ENCODE results near the gene LRRC59.
"Not testable (repeated sequence)": the region's sequence is repeated elsewhere in the genome, so short reads cannot be mapped to it uniquely, and the experiment has no call there.

The LRRC59 gene

DNA sequence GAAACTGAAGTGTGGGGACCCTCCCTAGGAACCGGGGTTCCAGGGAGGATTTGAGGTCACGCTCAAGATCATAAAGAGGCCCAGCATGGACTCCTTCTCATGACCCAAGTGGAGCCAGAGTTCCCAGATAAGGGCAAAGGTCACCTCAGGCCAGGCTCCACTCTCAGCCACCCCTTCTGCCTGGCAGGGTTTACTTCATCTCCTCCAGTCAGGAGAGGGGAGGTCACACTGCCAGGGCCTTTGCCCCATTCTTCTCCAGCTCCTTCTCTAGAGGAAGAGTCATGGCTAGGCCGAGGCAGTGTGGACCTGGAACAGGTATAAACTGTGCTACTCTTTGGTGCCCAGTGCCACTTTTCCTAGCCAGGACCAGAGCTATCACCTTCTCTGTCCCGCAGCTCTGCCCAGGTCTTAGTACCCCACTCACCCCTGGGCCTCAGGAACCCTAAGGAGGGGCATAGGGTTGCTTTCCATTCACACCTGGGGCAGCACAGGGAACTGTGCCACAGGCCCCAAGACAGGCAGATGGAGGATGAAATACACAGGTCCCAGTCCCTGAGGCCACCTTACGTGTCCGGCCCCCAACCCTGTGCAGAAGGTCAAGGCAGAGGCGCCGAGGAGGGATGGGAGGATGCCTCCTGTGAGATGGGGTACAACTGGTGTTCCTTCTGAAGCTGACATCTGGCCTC, 27.8 kb upstream of the LRRC59 start:
- no peak for DNase-seq (ENCODE audit: low read depth in 2 of 2)

GRCh38 chr17:50424246-50424995, 27.1 kb upstream of the LRRC59 start:
- no peak for DNase-seq (ENCODE audit: low read depth in 2 of 2)

DNA sequence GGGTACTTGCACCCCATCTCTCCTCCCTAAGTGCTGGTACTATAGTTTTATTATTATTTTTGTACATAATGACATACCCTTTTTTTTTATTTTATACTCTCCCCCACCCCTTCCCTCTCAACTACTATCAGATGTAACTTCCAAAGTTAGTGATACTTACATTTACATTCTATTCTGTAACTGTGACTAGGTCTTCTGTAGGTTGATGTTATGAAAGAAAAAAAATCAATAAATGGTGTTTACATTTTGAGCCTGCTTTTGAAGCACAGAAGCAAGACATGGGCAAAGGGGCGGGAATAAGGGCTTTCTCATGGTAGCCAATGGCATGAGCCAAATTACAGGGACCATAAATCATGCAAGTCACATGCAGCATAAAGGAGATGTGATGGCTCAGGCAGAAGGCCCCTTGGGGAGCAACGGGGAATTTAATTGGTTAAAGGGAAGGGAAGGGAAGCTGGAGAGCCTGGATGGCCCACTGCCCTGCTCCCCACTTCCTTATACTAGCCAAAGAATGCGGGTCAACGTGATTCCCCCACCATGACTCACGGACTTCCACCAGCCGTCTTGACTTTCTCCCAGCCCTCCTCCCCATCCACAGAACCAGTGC, 26.3 kb upstream of the LRRC59 start:
- peak; percentile 93 to 95 for DNase-seq (ENCODE audit: low read depth in 2 of 2)

DNA sequence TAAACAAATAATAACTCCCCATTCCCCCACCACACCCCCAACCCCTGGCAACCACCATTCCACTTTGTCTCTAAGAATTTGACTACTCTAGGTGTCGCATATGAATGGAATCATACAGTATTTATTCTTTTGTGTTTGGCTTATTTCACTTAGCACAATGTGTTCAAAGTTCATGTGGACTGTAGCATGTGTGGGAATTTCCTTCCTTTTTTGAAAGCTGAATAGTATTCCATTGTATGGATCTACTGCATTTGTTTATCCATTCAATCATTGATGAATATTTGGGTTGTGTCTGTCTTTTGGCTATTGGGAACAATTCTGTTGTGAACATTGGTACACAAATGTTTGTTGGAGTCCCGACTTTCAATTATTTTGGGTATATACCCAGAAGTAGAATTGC, 25.4 kb upstream of the LRRC59 start:
- no peak for DNase-seq (ENCODE audit: low read depth in 2 of 2)

- no peak for DNase-seq (ENCODE audit: low read depth in 2 of 2)
These were observed 24.2 kb upstream of the LRRC59 start for GRCh38 chr17:50421308-50422051.

- no peak for DNase-seq (ENCODE audit: low read depth in 2 of 2)
These were observed 23.2 kb upstream of the LRRC59 start for GRCh38 chr17:50420419-50421112.

GRCh38 chr17:50419577-50419976, 22.3 kb upstream of the LRRC59 start:
- not testable (repeated sequence) for DNase-seq (ENCODE audit: low read depth in 2 of 2)

DNA sequence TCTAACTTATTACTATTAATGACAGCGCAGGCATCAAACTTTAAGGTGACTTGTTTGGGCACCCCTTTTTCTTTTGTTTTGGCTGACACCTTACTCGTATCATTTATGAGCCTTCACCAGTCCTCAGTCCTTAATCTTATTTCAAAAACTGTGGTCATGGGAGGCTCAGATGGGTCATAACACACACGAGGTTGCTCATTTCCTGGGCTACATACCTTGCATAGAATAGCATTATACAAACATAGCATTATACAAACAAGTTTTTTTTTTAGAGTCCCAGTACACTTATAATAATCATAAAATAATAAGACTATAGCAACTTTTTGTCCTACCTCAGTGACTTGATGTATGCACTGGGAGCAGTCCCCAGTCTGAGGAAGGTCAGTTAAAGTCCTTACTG, 17.5 kb upstream of the LRRC59 start:
- DNase-seq (ENCODE audit: low read depth in 2 of 2), result no peak

GRCh38 chr17:50412188-50412732, 14.9 kb upstream of the LRRC59 start:
- no peak for DNase-seq (ENCODE audit: low read depth in 2 of 2)

GRCh38 chr17:50407921-50408320, 10.6 kb upstream of the LRRC59 start:
- DNase-seq (ENCODE audit: low read depth in 2 of 2), result no peak

GRCh38 chr17:50406578-50406977, 9.3 kb upstream of the LRRC59 start:
- no peak for DNase-seq (ENCODE audit: low read depth in 2 of 2)

DNA sequence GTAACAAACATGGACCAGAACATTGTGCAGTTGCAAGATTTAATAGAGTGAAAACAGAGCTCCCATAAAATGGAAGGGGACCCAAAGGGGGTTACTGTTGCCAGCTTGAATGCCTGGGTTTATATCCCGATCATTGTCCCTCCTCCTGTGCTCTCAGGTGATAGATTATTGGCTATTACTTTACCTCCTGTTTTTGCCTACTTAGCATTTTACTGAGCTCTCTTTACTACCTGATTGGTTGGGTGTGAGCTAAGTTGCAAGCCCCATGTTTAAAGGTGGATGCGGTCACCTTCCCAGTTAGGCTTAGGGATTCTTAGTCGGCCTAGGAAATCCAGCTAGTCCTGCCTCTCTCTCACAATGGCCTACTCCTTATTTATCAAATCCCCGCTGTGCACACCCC, 8.0 kb upstream of the LRRC59 start:
- not testable (repeated sequence) for DNase-seq (ENCODE audit: low read depth in 2 of 2)

- not testable (repeated sequence) for DNase-seq (ENCODE audit: low read depth in 2 of 2)
These were observed 2.3 kb upstream of the LRRC59 start for GRCh38 chr17:50399591-50399990.

GRCh38 chr17:50398672-50399071, 1.3 kb upstream of the LRRC59 start:
- not testable (repeated sequence) for DNase-seq (ENCODE audit: low read depth in 2 of 2)

DNA sequence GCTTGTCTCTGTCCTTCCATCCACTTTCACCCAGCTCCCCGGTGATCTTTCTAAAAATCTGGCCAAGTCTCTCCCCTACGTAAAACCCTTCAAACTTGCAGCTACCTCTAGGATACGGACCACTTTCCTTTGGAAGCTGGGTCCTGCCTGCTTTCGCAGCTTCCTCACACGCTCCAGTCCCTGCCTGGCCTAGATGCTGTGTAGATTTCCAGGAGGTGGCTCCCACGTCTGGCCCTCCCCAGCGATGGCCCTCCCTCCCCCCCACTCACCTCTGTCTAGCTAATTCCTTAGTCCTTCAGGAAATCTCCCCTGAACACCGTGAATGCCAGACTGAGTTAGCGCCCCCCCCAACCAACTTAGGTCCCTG, 579 bp upstream of the LRRC59 start:
- DNase-seq (ENCODE audit: low read depth in 2 of 2), result no peak

DNA sequence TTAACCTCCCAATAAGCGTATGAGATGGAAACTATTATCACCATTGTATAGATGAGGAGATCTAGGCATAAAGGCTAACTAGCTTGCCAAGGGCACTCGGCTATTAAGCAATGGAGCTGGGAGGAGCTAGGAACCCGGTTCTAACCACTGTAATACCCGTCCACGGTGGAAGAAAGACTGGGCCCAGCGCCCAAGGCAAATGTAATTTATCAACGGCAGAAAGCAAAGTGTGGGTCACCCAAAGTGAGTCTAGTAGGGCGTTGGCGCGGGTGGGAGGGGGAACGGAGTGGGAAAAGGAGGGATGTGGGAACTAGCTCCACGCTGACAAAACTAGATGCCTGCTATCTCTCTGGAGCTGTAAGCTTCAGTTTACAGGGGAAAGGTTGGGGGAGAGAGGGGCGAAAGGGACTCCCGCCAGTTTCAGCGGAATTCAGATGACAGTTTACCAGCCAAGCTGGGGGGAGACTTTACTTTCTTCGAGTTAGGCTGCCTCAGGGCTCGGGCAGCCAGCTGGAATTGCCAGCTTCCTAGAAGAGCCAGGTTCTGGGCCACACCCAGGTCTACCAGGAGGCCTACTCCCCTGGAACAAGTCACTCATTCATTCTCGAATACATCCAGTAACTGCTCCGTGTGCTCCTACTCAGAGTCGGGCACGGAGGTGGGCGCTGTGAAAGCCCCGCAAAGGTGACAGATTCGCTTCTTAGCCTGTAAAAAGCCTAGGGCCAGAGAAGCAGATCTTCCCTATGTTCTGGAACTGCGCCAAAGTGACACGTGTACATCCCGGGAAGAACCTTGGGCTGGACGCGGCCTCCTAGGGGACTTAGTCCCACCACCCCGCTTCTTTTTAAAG, 837 bp downstream of the LRRC59 start:
- DNase-seq (ENCODE audit: low read depth in 2 of 2), result no peak

GRCh38 chr17:50394711-50395110, 2.6 kb downstream of the LRRC59 start:
- DNase-seq (ENCODE audit: low read depth in 2 of 2), result no peak

- no peak for DNase-seq (ENCODE audit: low read depth in 2 of 2)
These were observed 3.6 kb downstream of the LRRC59 start for GRCh38 chr17:50393700-50394099.

GRCh38 chr17:50392621-50393020, 4.7 kb downstream of the LRRC59 start:
- no peak for DNase-seq (ENCODE audit: low read depth in 2 of 2)

DNA sequence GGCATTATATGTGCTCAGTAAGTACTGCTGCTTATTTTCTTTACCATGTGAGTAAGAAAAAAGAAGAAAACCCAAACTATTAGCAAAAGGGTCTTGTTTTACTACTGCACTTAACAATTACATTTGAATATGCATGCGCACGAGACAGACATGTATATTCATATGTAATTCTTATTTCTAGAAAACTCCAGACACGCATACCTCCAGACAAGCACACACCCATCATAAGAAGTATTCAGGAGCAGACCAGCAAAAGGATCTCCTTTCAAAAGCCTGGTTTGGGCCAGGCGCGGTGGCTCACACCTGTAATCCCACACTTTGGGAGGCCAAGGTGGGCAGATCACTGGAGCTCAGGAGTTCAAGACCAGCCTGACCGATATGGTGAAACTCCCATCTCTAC, 7.8 kb downstream of the LRRC59 start:
- no peak for DNase-seq (ENCODE audit: low read depth in 2 of 2)

DNA sequence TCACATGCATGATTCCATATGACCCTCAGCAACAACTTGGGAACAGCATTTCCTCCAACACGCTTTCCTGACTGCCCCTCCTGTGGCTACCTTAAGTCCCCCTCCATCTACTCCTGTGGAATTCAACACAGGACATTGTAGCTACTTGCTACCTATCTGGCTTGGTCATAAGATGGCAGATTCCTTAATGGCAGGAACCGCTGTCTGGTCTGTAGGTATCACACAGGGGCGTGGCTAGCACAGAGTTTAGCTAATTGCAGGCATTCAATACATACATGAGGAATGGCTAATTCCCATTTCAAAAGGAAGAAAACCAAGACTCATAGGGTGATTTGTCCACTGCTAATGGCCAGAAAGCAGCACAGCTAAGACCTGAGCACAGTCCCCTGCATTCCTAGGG, 8.6 kb downstream of the LRRC59 start:
- DNase-seq (ENCODE audit: low read depth in 2 of 2), result no peak
